ENCODE results near the gene POMGNT2.
"Not testable (repeated sequence)": the region's sequence is repeated elsewhere in the genome, so short reads cannot be mapped to it uniquely, and the experiment has no call there.

Gene POMGNT2

DNA sequence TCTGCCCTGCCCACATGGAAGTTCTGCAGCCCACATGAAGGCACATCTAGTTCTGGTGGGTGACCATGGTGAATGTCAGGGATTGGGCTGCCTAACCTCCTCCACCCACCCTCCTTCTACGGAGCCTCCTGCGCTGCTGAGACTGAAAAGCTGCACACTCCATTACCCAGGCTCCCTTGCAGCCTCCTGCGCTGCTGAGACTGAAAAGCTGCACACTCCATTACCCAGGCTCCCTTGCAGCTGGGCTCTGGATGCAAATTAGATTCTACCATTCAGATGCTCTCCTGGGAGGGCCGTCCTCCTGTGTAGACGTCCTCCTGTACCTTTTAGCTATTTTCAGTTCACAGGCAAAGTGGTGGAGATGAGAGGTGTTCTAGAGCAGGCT lies 32.1 kb downstream of the POMGNT2 start:
- no peak overlapping the region for H3K4me3 ChIP-seq (replicated peaks; ENCODE audit: low read depth, low read length)
- no peak for DNase-seq (ENCODE audit: low read depth)
- TF ChIP-seq, protein P1, sequence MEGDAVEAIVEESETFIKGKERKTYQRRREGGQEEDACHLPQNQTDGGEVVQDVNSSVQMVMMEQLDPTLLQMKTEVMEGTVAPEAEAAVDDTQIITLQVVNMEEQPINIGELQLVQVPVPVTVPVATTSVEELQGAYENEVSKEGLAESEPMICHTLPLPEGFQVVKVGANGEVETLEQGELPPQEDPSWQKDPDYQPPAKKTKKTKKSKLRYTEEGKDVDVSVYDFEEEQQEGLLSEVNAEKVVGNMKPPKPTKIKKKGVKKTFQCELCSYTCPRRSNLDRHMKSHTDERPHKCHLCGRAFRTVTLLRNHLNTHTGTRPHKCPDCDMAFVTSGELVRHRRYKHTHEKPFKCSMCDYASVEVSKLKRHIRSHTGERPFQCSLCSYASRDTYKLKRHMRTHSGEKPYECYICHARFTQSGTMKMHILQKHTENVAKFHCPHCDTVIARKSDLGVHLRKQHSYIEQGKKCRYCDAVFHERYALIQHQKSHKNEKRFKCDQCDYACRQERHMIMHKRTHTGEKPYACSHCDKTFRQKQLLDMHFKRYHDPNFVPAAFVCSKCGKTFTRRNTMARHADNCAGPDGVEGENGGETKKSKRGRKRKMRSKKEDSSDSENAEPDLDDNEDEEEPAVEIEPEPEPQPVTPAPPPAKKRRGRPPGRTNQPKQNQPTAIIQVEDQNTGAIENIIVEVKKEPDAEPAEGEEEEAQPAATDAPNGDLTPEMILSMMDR (IDR thresholded peaks at IDR 0.05; ENCODE audit: low read length, missing control alignments) = no peak

DNA sequence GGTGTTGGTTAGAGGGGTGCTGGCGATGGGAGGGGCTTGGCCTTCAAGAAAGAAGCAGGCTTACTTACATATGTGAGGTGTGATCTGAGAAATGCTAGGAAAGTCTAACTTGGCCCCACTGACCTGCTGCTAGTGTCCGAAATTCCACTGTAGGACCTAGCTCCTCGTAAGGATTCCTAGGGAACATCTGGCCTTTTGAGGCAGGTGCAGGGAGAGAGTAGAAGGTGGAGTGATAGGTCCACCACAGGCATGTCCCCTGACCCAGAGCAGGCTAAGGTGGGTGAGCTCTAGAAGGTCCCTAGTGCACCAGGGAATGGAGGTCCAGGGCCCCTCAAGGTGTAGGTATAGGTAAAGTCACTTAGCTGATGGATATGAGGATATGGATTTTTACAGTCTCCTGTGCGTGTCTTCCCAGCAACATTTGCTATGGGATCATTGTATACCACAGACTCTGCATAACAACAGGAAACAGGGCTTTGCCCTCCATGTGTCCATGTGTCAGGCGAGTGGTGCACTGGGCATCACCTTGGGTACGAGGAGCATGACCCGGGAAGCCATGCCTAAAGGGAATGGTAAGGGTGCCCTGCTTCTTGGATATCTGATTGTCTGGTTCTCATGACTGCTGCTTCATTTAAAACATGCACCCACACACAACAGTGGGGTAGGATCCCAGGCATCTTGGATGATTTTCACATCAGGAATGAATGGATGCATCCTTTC lies 32.6 kb downstream of the POMGNT2 start:
- no peak for DNase-seq (ENCODE audit: low read depth)
- H3K4me3 ChIP-seq (replicated peaks; ENCODE audit: low read depth, low read length) = no peak overlapping the region
- TF ChIP-seq, protein P1 (IDR thresholded peaks at IDR 0.05; ENCODE audit: low read length, missing control alignments) = no peak

DNA sequence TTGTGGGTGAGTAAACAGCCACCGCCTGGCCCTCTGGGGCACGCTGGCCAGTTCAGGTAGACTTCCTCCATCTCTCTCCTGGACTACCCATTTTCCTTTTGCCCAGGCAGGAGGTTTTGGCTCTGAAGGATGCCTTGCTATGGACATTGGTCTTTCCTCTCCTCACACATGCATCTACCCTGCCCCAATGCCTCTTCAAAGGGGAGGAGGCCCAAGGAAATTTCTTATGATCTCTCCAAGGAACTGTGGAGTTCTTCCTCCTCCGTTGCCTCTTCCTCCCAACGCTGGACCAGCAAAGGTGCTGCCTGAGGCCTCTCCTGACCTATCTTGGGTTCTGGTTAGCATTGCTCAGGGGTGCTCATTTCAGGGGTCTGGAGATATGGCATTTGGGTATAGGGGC lies 33.5 kb downstream of the POMGNT2 start:
- TF ChIP-seq, protein P1 (IDR thresholded peaks at IDR 0.05; ENCODE audit: low read length, missing control alignments) = no peak
- no peak overlapping the region for H3K4me3 ChIP-seq (replicated peaks; ENCODE audit: low read depth, low read length)
- DNase-seq (ENCODE audit: low read depth) = no peak

DNA sequence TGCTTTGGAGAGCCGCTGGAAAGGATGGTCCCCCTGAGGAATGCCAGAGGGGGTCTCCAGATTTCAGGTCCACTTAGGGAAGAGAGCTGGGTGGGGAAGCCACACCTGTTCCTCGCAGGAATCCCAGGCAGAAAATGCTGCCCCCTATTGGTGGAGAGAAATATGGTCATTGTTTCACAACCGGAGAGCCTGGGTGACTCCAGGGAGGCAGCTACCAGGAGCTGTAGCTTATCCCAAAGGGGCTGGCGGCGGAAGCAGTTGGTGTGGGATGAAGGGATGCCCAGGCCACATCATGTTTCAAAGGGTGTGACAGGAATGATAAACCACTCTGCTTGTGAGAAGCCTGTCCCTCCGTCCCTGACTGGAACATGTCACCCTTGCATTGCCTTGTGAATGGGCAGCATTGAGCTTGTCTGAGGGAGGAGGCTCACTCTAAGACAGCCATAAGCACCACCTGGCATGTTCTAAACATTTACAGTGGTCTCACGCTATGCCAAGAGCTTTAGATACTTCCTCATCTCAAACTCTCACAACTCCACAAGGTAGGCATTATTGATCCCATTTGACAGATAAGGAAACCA lies 34.5 kb downstream of the POMGNT2 start:
- DNase-seq (ENCODE audit: low read depth) = no peak
- no peak overlapping the region for H3K4me3 ChIP-seq (replicated peaks; ENCODE audit: low read depth, low read length)
- TF ChIP-seq, protein P1 (IDR thresholded peaks at IDR 0.05; ENCODE audit: low read length, missing control alignments) = peak; percentile 37

DNA sequence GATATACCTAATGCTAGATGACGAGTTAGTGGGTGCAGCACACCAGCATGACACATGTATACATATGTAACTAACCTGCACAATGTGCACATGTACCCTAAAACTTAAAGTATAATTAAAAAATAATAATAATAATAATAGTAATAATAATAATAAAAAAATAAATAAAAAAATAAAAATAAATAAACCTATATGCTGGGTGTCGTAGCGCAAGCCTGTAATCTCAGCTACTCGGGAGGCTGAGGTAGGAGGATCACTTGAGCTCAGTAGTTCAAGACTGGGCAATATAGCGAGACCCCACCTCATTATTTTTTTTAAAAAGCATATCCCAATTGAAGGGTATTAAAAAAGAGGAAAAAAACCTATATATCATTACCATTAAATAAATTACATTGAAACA lies 35.2 kb downstream of the POMGNT2 start:
- DNase-seq (ENCODE audit: low read depth); H3K4me3 ChIP-seq (replicated peaks; ENCODE audit: low read depth, low read length): not testable (repeated sequence)

DNA sequence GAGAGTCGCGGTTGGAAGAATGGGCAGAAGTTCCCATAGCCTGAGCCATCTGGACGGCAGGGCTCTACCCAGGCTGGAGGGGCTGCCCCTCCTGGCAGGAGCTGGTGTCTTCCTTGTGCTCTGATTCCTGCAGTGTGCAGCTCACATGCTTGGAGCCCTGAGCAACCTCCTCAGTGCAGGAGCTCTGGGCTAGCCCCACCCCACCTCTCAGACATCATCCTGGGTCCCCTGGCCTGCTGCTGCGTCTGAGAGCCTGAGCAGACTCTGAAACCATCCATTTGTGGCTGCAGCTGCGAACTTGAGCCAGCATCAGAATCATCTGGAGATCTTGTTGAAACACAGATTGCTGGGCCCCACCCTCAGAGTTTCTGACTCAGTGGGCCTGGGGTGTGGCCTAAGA lies 42.8 kb downstream of the POMGNT2 start:
- H3K4me3 ChIP-seq (replicated peaks; ENCODE audit: low read depth, low read length) = no peak overlapping the region
- TF ChIP-seq, protein P1 (IDR thresholded peaks at IDR 0.05; ENCODE audit: low read length, missing control alignments) = no peak
- DNase-seq (ENCODE audit: low read depth) = no peak

DNA sequence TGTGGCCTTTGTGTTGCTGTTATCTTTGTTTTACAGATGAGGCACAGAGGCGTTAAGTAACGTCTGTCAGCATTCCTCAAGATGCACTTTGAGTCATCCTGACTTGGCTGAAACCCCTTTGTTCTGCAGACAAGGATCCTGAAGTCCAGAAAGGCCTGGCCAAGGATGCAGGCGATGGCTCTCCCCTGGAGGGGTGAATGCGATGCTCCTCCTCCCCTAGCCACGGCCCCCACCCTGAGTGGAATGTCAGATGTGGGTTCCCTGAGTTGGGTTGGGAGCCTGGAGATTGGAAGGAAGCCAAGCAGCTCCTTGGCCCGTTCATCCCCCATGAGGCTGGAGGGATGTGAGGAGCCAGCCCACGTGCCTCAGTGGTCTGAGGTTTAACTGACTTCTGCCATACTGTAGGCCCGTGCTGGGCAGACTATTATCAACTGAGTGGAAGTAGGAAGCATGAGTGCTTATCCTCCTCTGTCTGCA lies 43.3 kb downstream of the POMGNT2 start:
- TF ChIP-seq, protein P1 (IDR thresholded peaks at IDR 0.05; ENCODE audit: low read length, missing control alignments) = no peak
- H3K4me3 ChIP-seq (replicated peaks; ENCODE audit: low read depth, low read length) = no peak overlapping the region
- peak; percentile 39 for DNase-seq (ENCODE audit: low read depth)
